ENCODE results near the gene APOL4. TPM values are rescaled to one million over a fixed set of nuclear protein-coding genes. Genes with fewer than 3 reads are reported as not detected.

The APOL4 gene
- total and polyA plus RNA-seq, 2 donors (not counting 1 experiment from before 2014, with no cell fraction given), result 0.03 TPM; not detected in 1

GRCh38 chr22:36165141-36165540, 36.5 kb downstream of the APOL4 start:
- peaks cover 36 to 48% of the 10 kb centered on the region in 2 donors for H3K4me1 ChIP-seq (ENCODE audit: control insufficient read depth in 2 of 2, insufficient read depth in 2 of 2, low read length in 2 of 2)
- H3K27ac Mint-ChIP-seq, result no peak overlapping the region
- H3K27ac ChIP-seq (ENCODE audit: low read length in 2 of 2), result no peak overlapping the region

GRCh38 chr22:36164621-36165020, 37.0 kb downstream of the APOL4 start:
- Mint-ChIP-seq H3K9me3 (ENCODE audit: insufficient read depth) (peaks cover 3% of the 10 kb centered on the region), H3K27me3 (no peaks in the 10 kb centered on the region), H3K4me3 (no peak overlapping the region), H3K27ac (no peak overlapping the region), H3K4me1 (peaks cover 64% of the 10 kb centered on the region)
- CTCF ChIA-PET, result interaction anchor here (1.1 to 12.5 kb wide), 2 partner anchors 13 to 814 kb away, joined by 3 to 182 read pairs; no protein-coding TSS in a partner anchor
- no peak for ATAC-seq (ENCODE audit: low read depth)
- Histone ChIP-seq H3K27ac (ENCODE audit: low read length in 2 of 2) (peak overlapping the region in 1 of 2 donors; percentile 6), H3K36me3 (replicated peaks in 1 of 2; ENCODE audit: control extremely low read depth in 1 of 2, control insufficient read depth in 1 of 2, extremely low read depth in 1 of 2, insufficient read depth in 2 of 2, low read length in 1 of 2) (no peaks in the 10 kb centered on the region), H4K20me1 (ENCODE audit: control insufficient read depth, insufficient read depth, low read length, poor library complexity, severe bottlenecking) (no peaks in the 10 kb centered on the region), H3K79me2 (ENCODE audit: control insufficient read depth, insufficient read depth, low read length) (peaks cover 13% of the 10 kb centered on the region), H3K4me1 (ENCODE audit: control insufficient read depth in 2 of 2, insufficient read depth in 2 of 2, low read length in 2 of 2) (peaks cover 41 to 53% of the 10 kb centered on the region in 2 donors), H3K4me2 (replicated peaks; ENCODE audit: low read depth, low read length, poor library complexity, severe bottlenecking) (no peak overlapping the region), H3K27me3 (replicated peaks in 1 of 4; ENCODE audit: control extremely low read depth in 1 of 4, control insufficient read depth in 3 of 4, insufficient read depth in 4 of 4, low read length in 3 of 4) (no peaks in the 10 kb centered on the region), H2AFZ (ENCODE audit: insufficient read depth, low read depth, low read length, poor library complexity, severe bottlenecking) (no peak overlapping the region), H3K9me3 (ENCODE audit: control extremely low read depth in 1 of 3, control insufficient read depth in 2 of 3, insufficient read depth in 1 of 3, low read length in 2 of 3) (peaks cover 0 to 5% (median 0%) of the 10 kb centered on the region in 3 donors), H3K4me3 (ENCODE audit: control extremely low read depth in 1 of 5, extremely low read depth in 1 of 5, insufficient read depth in 1 of 5, low read depth in 2 of 5, low read length in 4 of 5) (no peak overlapping the region), H3K9ac (ENCODE audit: low read length) (no peak overlapping the region)
- POLR2A ChIA-PET, result no interaction called here
- intact Hi-C loops (cut with micrococcal nuclease), result loop anchor here (5.0 kb wide), 1 partner anchor 812 kb away; no protein-coding TSS in a partner anchor
- 75% methylated on average over 1 of the region's 1 CpG for WGBS (ENCODE audit: insufficient coverage)
- DNase-seq, result no peak
- TF ChIP-seq EZH2 (IDR thresholded peaks at IDR 0.05; ENCODE audit: borderline replicate concordance, insufficient read depth, low read depth, low read length, poor library complexity, severe bottlenecking), result no peak
- TF ChIP-seq CTCF (IDR thresholded peaks at IDR 0.05), result no peak

More at GRCh38 chr22:36165141-36165540, 36.5 kb downstream of the APOL4 start:
- ATAC-seq (ENCODE audit: low read depth) (no peak), DNase-seq (no peak)
- H3K9me3 ChIP-seq (ENCODE audit: control extremely low read depth in 1 of 3, control insufficient read depth in 2 of 3, insufficient read depth in 1 of 3, low read length in 2 of 3), result peaks cover 0 to 5% (median 0%) of the 10 kb centered on the region in 3 donors
- ChIA-PET POLR2A (no interaction called here), CTCF (interaction anchor here (0.7 to 12.5 kb wide), 3 partner anchors 12 to 814 kb away, joined by 3 to 182 read pairs (median 3); no protein-coding TSS in a partner anchor)
- intact Hi-C loops (cut with micrococcal nuclease), result no loop called here
- no peaks in the 10 kb centered on the region for H3K27me3 ChIP-seq (replicated peaks in 1 of 4; ENCODE audit: control extremely low read depth in 1 of 4, control insufficient read depth in 3 of 4, insufficient read depth in 4 of 4, low read length in 3 of 4)
- no peaks in the 10 kb centered on the region for H3K27me3 Mint-ChIP-seq
- 100% methylated on average over 2 of the region's 2 CpGs for WGBS (ENCODE audit: insufficient coverage)
- H3K4me3 ChIP-seq (ENCODE audit: control extremely low read depth in 1 of 5, extremely low read depth in 1 of 5, insufficient read depth in 1 of 5, low read depth in 2 of 5, low read length in 4 of 5), result no peak overlapping the region
- H3K9ac ChIP-seq (ENCODE audit: low read length), result no peak overlapping the region
- no peak overlapping the region for H3K4me3 Mint-ChIP-seq
- no peaks in the 10 kb centered on the region for H4K20me1 ChIP-seq (ENCODE audit: control insufficient read depth, insufficient read depth, low read length, poor library complexity, severe bottlenecking)
- no peak overlapping the region for H3K4me2 ChIP-seq (replicated peaks; ENCODE audit: low read depth, low read length, poor library complexity, severe bottlenecking)
- peaks cover 59% of the 10 kb centered on the region for H3K4me1 Mint-ChIP-seq
- no peaks in the 10 kb centered on the region for H3K36me3 ChIP-seq (replicated peaks in 1 of 2; ENCODE audit: control extremely low read depth in 1 of 2, control insufficient read depth in 1 of 2, extremely low read depth in 1 of 2, insufficient read depth in 2 of 2, low read length in 1 of 2)
- H2AFZ ChIP-seq (ENCODE audit: insufficient read depth, low read depth, low read length, poor library complexity, severe bottlenecking), result no peak overlapping the region
- peaks cover 7% of the 10 kb centered on the region for H3K79me2 ChIP-seq (ENCODE audit: control insufficient read depth, insufficient read depth, low read length)
- no peak for TF ChIP-seq CTCF (IDR thresholded peaks at IDR 0.05)
- TF ChIP-seq EZH2 (IDR thresholded peaks at IDR 0.05; ENCODE audit: borderline replicate concordance, insufficient read depth, low read depth, low read length, poor library complexity, severe bottlenecking), result no peak
- peaks cover 3% of the 10 kb centered on the region for H3K9me3 Mint-ChIP-seq (ENCODE audit: insufficient read depth)
